GM18951 (cell line): ENCODE data around the gene PLIN5.

Source experiments
- POLR2A ChIP-seq: IDR thresholded peaks from 4 replicates; pipeline ENCODE4 v1.6.1; 2011; ENCODE audit warnings: mild to moderate bottlenecking; ENCODE audit not compliant: insufficient read length, insufficient read depth; ENCODE audit errors: extremely low read depth
- in situ Hi-C: fragments of 300-500 bp; cut with MboI; formaldehyde crosslinking; loops from one replicate; pipeline ENCODE4 v1.12.0; 2022; ENCODE audit warnings: low sequenced_read_pairs, mixed read lengths, inconsistent platforms; ENCODE audit not compliant: unreplicated experiment

Gene PLIN5

DNA sequence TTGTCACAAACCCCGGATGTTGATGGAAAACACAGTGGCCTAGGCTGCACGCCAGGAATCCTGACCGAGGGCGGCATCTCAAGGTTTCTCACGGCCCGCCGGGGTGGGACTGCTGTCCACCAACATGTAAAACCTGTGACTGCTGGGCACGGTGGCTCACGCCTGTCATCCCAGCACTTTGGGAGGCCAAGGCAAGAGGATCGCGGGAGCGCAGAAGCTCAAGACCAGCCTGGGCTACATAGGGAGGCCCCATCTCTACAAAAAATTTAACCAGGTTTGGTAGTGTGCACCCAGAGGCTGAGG, 27.9 kb downstream of the PLIN5 start:
- no peak for TF ChIP-seq POLR2A
- in situ Hi-C loops, result no loop called here

DNA sequence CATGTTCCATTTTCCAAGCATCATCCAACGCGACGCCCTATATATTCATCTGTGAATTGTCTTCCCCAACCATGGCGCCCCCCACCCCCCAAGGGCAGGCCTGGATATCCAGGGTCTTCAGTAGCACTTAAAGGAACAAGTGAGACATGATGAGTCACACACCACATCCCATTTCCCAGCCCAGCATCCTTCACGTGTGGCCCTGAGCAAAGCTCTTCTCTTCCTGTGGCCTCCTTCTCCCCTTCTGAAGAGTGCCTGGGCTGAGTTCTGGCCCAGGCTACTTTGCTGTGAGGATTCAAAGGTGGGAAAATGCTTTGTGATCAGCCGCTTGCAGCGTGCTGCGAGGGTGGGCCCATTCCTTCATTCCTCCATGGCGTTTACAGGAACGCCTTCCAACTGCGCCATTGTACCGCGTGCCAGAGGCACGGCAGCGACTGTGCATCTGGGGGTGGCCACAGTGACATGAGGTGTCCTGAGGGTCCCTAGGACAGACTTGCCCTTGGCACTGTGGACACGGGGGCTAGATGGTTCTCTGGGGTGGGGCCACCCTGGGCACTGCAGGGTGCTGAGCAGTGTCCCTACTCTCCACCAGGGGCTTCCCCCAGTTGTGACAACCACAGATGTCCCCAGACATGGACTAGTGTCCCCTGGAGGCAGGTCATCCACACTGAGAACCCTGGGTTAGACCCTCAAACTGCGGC, 28.4 kb downstream of the PLIN5 start:
- in situ Hi-C loops, result no loop called here
- no peak for TF ChIP-seq POLR2A

DNA sequence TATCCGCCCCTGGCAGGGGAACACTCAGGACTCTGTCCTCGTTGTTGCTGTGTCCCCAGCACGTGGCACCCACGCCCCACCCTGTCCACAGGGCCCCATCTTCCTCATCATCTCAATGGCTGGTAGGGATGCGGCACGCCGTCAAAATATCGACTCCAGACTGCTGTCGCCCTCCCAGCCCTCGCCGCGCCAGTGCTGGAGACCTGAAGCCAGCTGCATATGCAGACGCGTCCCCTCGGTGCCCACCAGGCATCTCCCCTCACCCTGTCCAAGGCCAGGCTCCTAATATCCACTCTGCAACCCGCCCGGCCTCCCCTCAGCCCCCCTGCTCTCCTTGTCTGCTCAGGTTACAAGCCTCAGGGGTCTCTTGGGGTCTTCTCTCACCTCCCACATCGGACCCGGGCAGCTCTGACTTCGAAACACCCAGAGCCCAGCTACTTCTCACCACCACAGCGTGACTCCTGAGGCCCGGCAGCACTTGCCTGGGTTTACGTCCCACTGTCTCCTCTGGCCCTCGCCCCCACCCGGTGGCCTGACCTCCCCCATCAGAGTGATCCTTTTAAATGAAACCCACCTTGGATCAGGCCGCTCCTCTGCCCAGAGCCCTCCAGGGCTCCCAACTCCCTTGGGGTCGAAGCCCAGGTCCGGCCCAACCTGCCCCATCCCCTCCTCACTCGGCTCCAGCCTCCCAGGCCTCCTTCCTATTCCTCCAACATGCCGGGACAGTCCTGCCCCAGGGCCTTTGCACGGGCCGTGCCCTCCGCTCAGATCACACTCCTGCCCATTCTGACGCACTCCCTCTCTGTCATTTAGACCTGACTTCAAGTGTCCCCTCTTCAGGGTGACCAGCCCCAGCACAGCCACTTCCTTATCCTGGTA, 29.2 kb downstream of the PLIN5 start:
- in situ Hi-C loops, result no loop called here

DNA sequence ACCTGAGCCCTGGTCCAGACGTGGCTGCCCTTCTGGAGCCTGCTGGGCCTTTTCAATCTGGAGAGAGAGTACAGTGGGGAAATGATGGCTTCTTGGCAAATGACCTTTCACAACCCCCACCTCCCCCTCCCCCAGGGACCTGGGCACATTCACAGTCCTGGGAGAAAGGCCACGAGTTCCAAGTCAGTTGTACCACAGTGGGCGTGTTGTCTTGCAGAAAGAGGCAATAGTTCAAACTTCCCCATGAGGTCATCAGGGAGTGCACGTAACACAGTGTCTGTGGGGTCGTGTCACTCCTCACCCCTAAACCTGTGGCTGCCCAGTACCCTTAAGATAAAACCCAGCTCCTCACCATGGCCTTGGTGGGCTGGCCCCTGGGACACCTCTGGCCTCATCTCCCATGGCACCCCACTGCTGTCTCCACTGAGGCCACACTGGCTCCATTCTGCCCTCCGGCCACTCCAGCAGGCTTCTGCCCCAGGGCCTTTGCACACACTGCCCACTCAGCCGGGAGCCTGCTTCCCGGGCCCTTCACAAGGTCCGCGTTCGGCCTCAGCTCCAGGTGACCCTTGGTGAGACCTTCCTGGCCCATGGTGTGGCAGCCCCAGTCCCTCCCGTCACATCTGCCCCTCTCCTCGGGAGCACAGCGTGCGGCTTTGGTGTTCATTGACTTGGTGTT, 30.0 kb downstream of the PLIN5 start:
- no peak for TF ChIP-seq POLR2A
- in situ Hi-C loops, result no loop called here

More for the DNA sequence above, 29.2 kb downstream of the PLIN5 start:
- TF ChIP-seq POLR2A, result no peak

DNA sequence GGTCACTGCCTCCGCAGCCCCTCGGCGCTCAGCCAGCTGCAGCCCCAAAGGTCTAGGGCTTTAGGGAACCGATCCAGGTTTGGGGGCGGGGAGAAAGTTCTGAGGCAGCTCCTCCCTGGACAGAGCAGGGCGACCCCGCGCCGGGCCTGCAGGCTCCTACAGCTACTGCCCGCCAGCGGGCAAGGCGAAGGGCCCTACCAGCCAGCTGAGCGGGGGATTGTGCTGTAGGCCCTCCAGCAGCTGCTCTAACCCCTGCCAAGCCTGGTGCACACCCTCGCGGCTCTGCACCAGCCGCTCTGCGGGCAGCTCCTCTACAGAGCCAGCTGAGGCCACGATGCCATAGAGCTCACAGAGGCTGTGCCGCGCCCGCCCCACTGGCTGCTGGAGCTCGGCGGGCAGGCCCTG, 30.7 kb downstream of the PLIN5 start:
- TF ChIP-seq POLR2A, result no peak
- in situ Hi-C loops, result no loop called here

DNA sequence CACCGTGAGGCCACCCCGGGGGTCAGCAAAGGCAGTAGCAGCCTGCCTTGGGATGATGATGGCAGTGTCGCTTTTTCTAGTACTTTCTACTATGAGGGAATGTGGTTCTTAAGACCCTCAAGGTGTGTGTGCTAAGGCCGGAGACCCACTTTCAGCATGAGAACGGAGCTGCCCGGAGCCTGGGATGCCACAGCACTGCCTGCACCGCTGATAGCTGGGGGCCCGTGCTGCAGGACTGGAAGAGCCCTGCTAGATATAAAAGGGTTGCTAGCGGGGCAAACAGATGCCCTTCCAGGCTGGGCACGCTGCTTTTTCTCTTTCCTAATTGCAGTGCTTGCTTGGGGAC, 31.2 kb downstream of the PLIN5 start:
- in situ Hi-C loops, result no loop called here
- TF ChIP-seq POLR2A, result no peak

DNA sequence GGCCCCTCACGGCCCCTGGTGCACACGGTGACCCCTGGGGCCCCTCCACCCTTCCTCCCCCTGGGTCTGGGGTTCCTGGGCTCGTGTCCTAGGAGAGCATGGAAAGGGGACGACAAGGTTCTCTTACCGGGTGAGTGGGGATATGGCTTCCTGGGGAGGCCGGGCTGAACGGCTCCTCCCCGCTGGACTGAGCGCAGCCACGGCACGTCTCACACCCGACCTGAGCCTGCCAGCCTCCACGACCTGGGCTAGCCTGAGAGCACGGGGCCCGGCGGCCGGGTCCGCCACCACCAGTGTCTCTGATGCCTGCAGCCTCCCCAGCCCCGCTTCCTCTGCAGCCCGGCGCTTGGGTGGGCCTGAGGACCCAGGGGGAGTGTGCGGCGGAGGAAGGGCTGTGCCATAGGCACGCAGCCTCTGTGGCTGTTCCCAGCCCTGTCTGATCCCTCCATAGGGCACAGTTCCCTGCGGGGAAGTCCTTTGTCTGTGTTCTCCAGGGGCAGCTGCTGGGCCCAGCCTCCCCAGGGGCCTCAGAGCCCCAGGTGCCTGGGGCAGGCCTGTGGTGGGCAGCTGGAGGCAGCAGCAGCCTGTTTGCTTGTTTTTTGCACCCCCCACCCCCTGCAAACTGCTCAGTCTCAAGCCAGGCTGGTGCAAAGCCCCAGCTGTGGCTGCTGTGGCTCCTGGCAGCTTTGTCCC, 31.7 kb downstream of the PLIN5 start:
- in situ Hi-C loops, result no loop called here
- no peak for TF ChIP-seq POLR2A

DNA sequence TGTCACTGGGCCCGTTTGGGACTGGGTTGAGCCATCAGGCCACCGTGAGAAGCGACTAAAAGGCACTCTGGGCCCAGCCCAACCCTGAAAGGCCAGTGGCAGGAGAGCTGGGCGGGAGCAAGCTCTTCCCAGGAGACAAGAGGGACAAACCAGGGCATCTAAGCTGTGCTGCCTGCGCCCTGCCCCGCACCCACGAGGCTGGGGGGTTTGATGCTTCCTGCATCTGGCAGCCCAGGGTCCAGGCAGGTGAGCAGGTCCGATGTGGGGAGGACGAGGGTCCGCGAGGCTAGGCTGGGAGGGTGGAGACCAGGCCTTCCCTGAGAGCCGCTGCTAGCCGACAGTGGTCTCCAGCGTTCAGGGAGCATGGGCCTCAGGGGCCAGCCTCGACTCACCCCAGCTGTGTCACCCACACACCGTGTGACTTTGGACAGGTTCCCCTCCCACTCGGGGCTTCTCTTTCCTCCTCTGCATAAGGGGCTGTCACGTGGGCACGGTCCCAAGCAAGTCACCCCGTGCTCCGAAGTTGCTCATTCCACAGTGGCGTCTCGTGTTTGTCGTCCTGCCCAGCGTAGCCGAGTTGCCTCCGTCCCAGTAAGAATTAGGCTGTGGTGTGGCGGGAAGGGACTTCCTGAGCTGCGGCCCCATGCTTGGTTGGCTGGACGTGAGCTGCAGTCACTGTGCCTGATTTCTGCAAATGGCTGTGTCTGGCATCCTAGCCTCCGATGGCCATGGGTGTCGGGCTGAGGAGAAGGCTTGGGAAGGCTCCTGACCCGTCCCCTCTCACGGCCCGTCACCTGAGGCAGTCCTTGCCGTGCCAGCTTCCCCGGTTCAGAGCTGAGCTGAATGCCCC, 32.5 kb downstream of the PLIN5 start:
- in situ Hi-C loops, result no loop called here
- TF ChIP-seq POLR2A, result no peak

DNA sequence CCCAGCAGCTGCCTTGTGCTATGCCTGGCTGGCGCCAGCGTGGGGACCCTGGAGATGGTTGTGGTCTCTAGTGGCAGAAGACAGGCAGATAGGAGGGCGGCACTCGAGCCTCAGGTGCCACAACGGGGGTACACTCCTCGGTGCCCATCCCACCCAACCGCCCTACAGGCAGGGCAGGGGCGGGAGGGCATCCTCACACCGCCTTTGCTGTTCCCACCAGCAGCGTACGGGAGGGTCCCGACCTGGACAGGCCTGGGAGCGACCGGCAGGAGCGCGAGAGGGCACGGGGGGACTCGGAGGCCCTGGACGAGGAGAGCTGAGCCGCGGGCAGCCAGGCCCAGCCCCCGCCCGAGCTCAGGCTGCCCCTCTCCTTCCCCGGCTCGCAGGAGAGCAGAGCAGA, 33.3 kb downstream of the PLIN5 start:
- no peak for TF ChIP-seq POLR2A

DNA sequence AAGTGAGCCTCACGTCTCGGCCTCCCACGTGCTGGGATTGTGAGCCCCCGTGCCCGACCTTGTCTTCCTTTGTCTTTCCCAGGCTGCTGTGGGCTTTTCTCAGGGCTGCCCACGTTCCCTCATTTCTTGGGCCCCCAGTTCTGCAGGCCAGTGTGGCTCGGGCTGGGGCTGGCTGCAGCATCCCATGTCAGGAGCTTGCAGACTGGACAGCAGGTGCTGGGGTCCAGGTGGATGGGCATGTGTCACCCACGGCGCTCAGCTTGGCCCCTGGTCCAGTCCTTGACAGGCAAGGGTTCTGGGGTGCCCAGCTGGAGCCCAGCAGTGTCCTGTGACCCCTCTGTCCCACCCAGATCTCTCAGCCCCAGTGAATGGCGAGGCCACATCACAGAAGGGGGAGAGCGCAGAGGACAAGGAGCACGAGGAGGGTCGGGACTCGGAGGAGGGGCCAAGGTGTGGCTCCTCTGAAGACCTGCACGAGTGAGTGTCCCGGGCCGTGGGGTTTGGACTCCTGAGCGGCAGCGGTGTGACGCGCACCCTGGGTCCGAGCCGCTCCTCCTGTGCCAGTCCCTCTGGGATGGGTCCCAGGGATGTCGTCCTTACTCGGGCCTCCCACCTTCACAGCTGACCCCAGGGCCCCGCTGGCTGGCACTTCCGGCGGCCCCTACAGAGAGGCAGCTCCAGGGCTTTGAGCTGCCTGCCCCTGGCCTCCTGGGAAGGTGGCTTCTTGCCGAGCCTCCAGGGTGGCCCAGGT, 34.0 kb downstream of the PLIN5 start:
- TF ChIP-seq POLR2A, result no peak
- in situ Hi-C loops, result no loop called here

More for the DNA sequence above, 33.3 kb downstream of the PLIN5 start:
- in situ Hi-C loops, result no loop called here

DNA sequence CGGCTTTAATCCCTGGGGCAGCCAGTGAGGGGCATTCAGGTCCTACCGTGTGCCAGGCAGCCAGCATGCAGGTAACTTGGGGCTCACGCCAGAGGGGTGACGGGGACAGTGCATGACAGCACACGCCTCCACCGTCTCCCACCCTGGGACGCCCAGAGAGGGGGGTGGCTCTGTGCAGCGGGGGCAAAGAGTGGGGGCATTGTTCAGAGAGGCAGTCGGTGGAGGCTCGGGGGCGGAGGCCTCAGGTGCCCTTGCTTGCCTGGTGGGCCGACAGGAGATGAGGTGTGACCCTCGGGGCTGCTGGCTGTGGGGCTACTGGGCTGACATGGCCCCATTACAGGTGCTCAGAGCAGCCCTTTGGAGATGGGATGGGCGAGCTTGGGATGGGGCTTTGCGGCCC, 35.2 kb downstream of the PLIN5 start:
- in situ Hi-C loops, result no loop called here
- TF ChIP-seq POLR2A, result no peak

DNA sequence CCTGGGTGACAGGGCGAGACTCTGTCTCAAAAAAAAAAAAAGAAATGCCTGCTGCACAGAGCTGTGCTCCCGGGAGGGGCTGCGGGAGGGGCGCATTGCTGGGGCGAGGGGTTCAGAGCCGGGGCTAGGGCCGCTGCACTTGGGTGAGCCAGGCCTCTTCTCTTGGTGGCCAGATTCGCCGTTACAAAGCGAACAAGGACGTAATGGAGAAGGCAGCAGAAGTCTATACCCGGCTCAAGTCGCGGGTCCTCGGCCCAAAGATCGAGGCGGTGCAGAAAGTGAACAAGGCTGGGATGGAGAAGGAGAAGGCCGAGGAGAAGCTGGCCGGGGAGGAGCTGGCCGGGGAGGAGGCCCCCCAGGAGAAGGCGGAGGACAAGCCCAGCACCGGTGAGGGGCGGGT, 35.7 kb downstream of the PLIN5 start:
- in situ Hi-C loops, result no loop called here
- no peak for TF ChIP-seq POLR2A
